ENCODE measurements around the gene COL4A1.

- no peak for TF ChIP-seq TAF1 (IDR thresholded peaks at IDR 0.05; ENCODE audit: borderline replicate concordance, insufficient read depth, low read length)
- no peak for TF ChIP-seq POLR2AphosphoS5 (IDR thresholded peaks at IDR 0.05; ENCODE audit: low read depth, low read length)
- no peak for TF ChIP-seq REST (IDR thresholded peaks at IDR 0.05; ENCODE audit: insufficient read depth in 1 of 2, low read depth in 2 of 2, low read length in 2 of 2)
Observed at GRCh38 chr13:110216006-110216397, 91.0 kb downstream of the COL4A1 start.
